Neural cell (in vitro differentiated cells): Measurements from ENCODE around the gene DNAH1.
A peak's percentile ranks its signal among the peaks of the same experiment; 100 is the strongest.

Experiments
- MXI1 ChIP-seq: fragments of 450-650 bp; conservative IDR thresholded peaks from 2 replicates; pipeline ENCODE4 v1.6.1; 2014; ENCODE audit warnings: antibody characterized with exemption, mild to moderate bottlenecking; ENCODE audit not compliant: poor library complexity, severe bottlenecking
- TF ChIP-seq, protein P1 (sequence below): fragments of 450-650 bp; IDR thresholded peaks from 2 replicates; pipeline ENCODE4 v1.5.1; 2014; ENCODE audit warnings: antibody characterized with exemption, mild to moderate bottlenecking, moderate library complexity; ENCODE audit not compliant: poor library complexity, severe bottlenecking

DNA sequence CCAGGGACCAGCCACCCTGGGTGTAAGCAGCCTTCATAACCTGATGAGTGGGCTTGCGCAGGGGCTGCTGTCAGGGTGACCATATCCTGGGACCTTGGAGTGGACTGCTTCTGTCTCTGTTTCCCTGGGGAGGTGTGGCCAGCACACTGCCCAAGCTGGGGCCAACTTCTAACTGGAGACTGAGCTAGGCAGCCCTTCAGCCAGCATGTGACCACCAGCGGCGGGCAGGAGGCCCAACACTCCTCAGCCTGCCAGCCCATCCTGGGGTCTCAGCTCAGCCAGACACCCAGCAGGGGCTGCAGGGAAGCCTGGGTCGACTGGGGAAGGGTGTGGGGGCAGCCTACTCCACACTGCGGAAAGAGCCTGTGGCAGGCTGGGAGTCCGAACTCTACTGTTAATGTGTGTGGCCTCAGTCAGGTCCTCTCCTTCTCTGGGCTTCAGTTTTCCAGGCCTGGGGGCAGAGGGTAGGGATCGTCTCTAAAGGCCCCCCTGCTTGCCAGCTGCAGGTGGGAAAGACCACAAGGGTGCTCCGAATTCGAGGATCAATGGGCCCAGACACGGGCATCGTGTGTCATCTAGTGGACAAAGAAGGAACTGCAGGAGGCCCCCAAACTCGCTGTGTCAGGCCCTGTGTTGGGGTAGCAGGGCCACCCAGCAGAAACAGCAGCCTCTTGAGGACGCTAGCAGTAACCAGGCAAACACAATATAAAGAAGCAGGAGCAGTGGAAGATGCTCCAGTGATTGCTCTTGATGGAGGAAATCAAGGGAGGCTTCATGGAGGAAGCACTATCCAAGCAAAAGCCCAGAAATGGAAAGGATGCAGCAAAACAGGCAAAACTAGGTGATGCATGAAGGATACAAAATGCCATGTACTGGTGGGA is 130.8 kb downstream of the DNAH1 start:
- no peak for TF ChIP-seq MXI1
- TF ChIP-seq, protein P1, sequence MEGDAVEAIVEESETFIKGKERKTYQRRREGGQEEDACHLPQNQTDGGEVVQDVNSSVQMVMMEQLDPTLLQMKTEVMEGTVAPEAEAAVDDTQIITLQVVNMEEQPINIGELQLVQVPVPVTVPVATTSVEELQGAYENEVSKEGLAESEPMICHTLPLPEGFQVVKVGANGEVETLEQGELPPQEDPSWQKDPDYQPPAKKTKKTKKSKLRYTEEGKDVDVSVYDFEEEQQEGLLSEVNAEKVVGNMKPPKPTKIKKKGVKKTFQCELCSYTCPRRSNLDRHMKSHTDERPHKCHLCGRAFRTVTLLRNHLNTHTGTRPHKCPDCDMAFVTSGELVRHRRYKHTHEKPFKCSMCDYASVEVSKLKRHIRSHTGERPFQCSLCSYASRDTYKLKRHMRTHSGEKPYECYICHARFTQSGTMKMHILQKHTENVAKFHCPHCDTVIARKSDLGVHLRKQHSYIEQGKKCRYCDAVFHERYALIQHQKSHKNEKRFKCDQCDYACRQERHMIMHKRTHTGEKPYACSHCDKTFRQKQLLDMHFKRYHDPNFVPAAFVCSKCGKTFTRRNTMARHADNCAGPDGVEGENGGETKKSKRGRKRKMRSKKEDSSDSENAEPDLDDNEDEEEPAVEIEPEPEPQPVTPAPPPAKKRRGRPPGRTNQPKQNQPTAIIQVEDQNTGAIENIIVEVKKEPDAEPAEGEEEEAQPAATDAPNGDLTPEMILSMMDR = peak; percentile 98
